Body of pancreas (tissue), 4 donors: ENCODE measurements around the gene PTPRM.

ENCODE experiments used
- CTCF ChIP-seq, 7 experiments: fragments of 450-650 bp in 4 of 7; fragments of 200-600 bp in 3 of 7; sonication (generic) in 3 of 7; IDR thresholded peaks; one replicate each; pipeline ENCODE4 v1.5.1; 2016 to 2019; ENCODE audit warnings: antibody characterized with exemption in 7 of 7
- POLR2A ChIP-seq, 3 donors: fragments of 450-650 bp; IDR thresholded peaks; one replicate each; pipeline ENCODE4 v1.6.1; 2016; ENCODE audit warnings: antibody characterized with exemption in 3 of 3, mild to moderate bottlenecking in 2 of 3

GRCh38 chr18:7725473-7725872 is 158.4 kb downstream of the PTPRM start:
- TF ChIP-seq CTCF (IDR thresholded peaks at IDR 0.05) (no peak), POLR2A (IDR thresholded peaks at IDR 0.05) (no peak)
